KOPT-K1 (cell line): ENCODE results near the gene EPS15.
"Not testable (repeated sequence)": the region's sequence is repeated elsewhere in the genome, so short reads cannot be mapped to it uniquely, and the experiment has no call there.

Experiments
- H3K27ac ChIP-seq: fragments of 200-600 bp; sonication (generic); 2 replicates; pipeline ENCODE4 v1.5.1; 2016; ENCODE audit warnings: antibody characterized with exemption, mild to moderate bottlenecking, low read depth, low read length; ENCODE audit not compliant: poor library complexity, severe bottlenecking
- H3K36me3 ChIP-seq: fragments of 200-600 bp; sonication (generic); 2 replicates; pipeline ENCODE4 v1.5.1; 2017; ENCODE audit warnings: antibody characterized with exemption, mild to moderate bottlenecking, low read length, moderate library complexity; ENCODE audit not compliant: insufficient read depth
- H3K9me3 ChIP-seq: fragments of 200-600 bp; sonication (generic); 2 replicates; pipeline ENCODE4 v1.5.1; 2017; ENCODE audit warnings: antibody characterized with exemption, low read length, mild to moderate bottlenecking; ENCODE audit not compliant: insufficient read depth, poor library complexity, severe bottlenecking

Gene EPS15

DNA sequence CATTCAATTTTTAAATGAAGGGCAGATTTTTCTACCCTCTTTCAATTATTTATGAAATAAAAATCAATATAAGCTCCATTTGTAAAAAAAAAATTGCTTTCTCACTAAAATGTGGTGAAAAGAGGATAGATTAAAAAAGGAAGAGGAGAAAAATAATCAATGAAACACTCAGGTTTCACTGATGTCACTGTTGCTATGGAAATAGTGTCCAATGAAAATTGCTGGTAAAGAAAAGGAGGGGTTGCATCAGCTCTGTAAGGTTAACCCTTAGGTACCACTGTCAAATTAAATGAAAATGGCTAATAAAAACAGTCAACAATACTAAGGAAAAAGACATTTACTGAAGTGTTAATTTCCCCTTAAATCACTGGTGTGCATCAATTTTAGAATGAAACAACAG, 97.1 kb downstream of the EPS15 start:
- peaks cover 32% of the 10 kb centered on the region for H3K36me3 ChIP-seq
- H3K27ac ChIP-seq: no peak overlapping the region
- H3K9me3 ChIP-seq: no peaks in the 10 kb centered on the region

DNA sequence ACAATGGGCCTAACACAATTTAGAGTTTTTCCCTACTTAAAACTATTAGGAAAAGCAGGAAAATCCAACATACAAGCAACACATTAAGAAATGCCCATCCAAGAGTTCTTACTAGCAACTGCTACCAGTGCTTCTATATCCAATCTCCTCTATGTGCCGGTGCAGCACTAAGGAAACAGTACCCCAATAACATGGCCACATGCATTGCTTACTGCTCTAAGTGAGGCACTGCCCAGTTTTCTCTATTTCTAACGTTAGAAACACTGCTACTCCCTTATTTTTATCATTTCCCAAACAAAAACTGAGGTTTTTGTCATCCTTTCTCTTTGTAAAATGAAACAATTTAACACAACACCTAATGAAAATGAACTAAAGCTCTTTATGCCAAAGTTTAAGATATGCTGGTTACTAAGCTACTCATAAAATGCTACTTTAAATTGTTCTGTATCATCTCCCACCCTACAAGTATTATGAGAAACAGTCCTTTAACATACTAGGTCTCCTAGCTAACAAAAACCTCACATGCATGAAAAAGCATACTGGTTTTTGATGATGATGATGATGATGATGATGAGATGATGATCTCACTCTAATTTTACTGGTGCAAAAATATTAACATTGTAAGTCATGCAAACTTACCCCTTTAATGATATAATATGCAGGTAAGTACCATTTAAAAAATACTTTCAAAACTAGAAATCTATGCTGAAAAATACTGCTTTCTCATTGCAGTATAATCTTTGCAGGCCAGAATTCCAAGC, 98.0 kb downstream of the EPS15 start:
- Histone ChIP-seq H3K9me3 (no peaks in the 10 kb centered on the region), H3K27ac (no peak overlapping the region), H3K36me3 (peaks cover 32% of the 10 kb centered on the region)

DNA sequence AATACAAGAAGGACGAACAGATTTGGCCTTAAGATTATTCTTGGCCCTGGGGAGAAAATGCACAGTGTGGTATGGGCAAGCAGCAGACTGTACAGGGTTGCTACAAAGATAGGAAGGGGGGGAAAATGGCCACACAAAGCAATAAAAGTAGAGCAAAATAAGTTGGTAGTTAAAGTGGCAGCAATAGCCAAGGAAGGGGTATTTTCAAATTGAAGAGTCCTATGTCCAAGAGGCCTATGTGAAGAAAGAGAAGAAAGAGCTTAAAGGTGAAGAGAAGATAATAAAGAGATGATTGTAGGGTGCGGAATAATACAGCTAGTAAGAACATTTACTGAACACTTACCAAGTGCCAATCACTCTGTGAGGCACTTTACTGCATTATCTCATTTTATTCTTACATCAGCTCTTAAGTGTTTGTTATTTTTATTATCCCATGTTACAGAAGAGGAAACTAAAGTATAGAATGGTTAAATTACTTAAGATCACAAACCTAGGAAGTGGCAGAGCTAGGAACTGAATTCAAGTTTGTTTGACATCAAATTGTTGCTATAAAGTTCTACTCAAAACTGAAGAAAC, 100.6 kb downstream of the EPS15 start:
- no peak overlapping the region for H3K27ac ChIP-seq
- no peaks in the 10 kb centered on the region for H3K9me3 ChIP-seq
- peaks cover 32% of the 10 kb centered on the region for H3K36me3 ChIP-seq

DNA sequence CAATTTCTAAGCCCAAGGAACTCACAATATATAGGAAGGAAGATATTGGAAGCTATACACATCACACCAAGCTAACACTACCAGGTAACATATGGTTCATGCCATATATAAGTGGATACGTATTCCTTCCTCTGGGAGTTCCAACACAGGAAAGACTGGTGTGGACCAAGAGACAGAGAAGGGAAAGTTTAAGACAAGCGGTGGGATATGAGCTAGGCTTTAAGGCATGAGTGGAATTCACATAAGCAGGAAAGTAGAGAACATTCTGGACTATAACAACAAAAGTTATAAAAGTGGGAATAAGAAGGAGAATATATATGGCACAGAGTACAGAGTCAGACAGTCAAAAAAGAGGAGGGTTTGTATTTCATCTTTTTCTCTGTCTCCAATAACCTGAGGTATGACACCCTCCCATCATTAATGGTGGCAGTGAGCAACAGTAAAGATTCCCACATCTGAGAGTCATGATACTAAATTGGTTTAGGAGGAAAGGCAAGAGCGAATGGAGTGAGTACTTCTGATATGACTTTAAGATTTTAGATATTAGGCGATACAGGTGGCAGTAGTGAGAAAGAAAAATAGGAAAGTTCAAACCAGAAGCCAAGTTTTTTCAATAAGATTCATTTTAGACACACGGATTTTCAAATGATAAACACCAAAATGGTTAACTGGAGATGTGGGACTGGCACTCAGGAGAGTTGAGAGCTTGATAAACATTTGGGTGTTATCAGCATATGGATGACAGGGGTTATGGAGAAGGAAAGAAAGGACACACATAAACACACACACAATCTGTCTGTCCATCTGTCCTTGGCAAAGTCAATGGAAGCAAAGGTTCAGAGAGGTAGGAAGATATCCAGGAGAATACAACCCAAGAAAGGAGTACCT, 101.3 kb downstream of the EPS15 start:
- peaks cover 32% of the 10 kb centered on the region for H3K36me3 ChIP-seq
- H3K27ac ChIP-seq: no peak overlapping the region
- no peaks in the 10 kb centered on the region for H3K9me3 ChIP-seq

DNA sequence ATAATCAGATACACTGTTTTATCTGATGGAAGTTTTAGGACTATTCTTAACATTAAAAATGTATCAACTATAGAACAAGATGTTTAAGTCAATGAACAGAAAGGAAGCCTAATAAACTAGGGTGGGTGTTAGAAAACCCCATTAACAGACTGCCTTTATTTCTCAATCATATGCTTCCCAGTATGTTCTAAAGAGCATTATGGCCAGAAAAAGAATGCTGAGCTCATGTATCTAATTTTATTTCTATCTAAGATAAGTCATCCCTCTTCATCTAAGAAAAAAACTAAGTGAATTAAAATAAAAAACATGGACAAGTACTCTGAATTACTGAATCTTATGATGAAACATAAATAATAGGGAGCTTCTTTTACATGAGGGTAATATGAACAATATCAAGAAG, 102.2 kb downstream of the EPS15 start:
- H3K27ac ChIP-seq: no peak overlapping the region

DNA sequence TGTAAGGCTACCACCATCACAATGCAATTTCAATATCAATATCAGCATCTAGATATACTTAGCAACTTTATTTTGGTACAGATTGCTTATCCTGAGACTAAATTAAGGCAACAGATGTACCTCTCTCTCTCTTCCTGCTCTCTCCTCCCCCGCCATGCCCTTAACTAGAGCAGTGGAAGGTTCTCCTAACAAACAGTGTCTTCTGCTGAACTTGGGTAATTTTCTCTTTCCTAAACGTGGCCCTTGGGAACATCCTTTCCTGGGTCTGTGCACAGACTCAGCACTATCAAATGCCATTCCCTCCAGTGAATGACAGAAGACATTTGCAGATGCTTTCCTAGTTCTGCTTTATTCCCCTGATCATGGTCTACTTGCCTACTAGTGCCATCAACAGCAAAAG, 103.1 kb downstream of the EPS15 start:
- peaks cover 28% of the 10 kb centered on the region for H3K36me3 ChIP-seq
- no peaks in the 10 kb centered on the region for H3K9me3 ChIP-seq
- H3K27ac ChIP-seq: no peak overlapping the region

More for the DNA sequence above, 102.2 kb downstream of the EPS15 start:
- peaks cover 32% of the 10 kb centered on the region for H3K36me3 ChIP-seq
- H3K9me3 ChIP-seq: no peaks in the 10 kb centered on the region

DNA sequence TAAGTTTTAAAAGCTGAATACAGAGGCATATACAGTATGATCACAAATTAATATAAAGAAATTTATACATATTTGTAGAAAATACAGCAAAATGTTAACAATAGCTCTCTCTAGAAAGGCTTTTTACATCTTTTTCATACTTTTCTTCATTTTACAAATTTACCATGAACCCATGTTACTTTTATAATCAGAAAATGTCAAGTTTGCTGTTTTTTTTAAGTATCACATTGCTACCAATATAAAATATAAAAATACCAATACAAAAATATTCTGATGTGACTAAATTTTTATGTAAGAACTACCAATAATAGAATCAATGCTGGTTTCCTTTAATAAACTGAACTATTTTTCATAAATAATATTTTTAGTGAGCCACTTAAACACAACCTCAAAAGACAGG, 104.3 kb downstream of the EPS15 start:
- Histone ChIP-seq H3K9me3 (no peaks in the 10 kb centered on the region), H3K27ac (no peak overlapping the region), H3K36me3 (peaks cover 23% of the 10 kb centered on the region)

DNA sequence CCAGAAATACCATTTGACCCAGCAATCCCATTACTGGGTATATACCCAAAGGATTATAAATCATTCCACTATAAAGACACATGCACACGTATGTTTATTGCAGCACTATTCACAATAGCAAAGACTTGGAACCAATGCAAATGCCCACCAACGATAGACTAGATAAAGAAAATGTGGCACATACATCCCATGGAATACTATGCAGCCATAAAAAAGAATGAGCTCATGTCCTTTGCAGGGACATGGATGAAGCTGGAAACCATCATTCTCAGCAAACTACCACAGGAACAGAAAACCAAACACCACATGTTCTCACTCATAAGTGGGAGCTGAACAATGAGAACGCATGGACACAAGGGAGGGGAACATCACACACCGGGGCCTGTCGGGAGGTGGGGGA, 107.2 kb downstream of the EPS15 start:
- H3K36me3 ChIP-seq: peaks cover 27% of the 10 kb centered on the region
- not testable (repeated sequence) for H3K27ac ChIP-seq, H3K9me3 ChIP-seq

DNA sequence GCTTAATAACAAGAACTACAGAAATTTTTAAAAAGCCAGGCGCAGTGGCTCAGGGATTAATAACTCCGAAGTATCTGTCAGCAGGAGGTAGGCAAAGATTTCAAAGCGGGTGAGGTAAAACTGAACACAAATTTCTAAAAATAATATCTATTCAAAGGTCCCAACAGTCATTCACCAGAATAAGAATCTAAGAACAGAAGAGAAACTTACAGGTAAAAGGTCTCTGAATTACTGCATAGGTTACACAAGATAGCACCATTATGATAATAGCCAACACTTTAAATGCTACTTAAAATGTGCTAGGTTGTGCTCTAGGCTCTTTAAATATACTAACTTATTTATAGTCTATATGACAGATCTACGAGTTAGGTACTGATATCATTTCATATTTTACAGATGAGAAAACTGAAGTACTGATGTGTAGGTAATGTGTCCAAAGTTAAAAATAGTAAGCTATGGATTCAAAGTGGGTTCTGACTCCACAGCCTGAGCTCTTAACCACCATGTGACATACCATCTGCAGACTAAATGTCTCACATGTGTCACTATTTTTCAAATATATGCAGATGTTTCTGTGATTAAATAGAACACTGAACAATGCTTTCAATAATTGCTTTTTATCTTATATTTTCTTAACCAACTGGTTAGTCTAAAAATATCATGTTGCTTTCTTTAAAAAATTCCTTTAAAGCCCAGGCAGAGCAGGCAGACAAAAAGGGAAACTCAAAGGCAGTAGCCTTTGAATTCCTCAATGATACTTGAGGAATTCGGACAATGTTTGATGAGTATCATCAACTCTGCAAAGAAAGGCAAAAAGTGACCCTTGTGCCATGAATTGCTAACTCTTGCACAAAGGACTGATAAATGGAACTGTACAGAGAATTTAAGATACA, 108.3 kb downstream of the EPS15 start:
- Histone ChIP-seq H3K9me3 (no peaks in the 10 kb centered on the region), H3K27ac (no peak overlapping the region), H3K36me3 (peaks cover 36% of the 10 kb centered on the region)

DNA sequence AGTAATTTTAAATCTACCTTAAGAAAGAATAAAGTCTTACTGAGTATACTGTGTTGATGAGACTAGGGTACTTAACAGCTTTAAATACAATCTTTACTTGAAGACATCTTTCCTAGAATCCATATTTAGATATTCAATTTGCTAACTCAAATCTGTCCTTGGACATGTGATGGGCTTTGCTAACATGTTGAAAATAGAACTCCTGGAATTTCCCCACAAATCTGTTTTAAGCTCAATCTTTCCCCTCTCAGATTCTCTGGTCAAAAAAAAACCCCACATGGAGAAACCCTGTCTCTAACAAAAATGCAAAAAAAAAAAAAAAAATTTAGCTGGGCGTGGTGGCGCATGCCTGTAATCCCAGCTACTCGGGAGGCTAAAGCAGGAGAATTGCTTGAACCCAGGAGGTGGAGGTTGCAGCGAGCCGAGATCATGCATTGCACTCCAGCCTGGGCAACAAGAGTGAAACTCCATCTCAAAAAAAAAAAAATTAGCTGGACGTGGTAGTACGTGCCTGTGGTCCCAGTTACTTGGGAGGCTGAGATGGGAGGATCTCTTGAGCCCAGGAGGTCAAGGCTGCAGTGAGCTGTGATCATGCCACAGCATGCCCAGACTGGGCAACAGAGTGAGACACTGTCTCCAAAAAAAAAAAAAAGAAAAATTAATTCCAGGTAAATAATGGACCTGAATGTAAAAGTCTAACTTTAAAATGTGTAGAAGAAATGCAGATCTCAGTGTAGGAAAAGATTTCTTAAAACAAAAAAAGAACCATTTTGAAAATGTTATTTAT, 109.1 kb downstream of the EPS15 start:
- H3K9me3 ChIP-seq, H3K27ac ChIP-seq: not testable (repeated sequence)
- peaks cover 44% of the 10 kb centered on the region for H3K36me3 ChIP-seq

DNA sequence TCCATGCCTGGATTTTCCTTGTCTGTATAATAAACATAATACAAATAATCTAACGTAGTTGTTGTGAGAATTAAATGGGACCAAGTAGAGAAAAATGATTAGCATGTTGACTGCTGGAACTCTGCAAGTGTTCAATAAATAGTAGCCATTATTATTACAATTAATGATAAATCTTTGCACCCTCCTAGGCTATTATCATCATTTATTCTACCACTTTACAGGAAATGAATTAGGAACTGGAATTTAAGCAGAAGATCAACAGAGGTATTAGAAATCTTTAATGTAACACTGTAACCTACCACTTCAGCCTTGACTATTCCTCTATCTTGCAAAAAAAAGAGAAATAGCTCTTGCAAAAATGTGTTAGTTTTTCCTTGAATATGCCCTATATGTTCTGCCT, 126.8 kb downstream of the EPS15 start:
- H3K27ac ChIP-seq: no peak overlapping the region
- H3K36me3 ChIP-seq: peaks cover 21% of the 10 kb centered on the region
- H3K9me3 ChIP-seq: no peaks in the 10 kb centered on the region

DNA sequence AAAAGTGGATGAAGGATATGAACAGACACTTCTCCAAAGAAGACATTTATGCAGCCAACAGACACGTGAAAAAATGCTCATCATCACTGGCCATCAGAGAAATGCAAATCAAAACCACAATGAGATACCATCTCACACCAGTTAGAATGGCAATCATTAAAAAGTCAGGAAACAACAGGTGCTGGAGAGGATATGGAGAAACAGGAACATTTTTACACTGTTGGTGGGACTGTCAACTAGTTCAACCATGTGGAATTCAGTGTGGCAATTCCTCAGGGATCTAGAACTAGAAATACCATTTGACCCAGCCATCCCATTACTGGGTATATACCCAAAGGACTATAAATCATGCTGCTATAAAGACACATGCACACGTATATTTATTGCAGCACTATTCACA, 128.4 kb downstream of the EPS15 start:
- H3K9me3 ChIP-seq, H3K36me3 ChIP-seq, H3K27ac ChIP-seq: not testable (repeated sequence)

DNA sequence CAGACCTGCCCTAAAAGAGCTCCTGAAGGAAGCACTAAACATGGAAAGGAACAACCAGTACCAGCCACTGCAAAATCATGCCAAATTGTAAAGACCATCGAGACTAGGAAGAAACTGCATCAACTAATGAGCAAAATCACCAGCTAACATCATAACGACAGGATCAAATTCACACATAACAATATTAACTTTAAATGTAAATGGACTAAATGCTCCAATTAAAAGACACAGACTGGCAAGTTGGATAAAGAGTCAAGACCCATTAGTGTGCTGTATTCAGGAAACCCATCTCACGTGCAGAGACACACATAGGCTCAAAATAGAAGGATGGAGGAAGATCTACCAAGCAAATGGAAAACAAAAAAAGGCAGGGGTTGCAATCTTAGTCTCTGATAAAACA, 131.8 kb downstream of the EPS15 start:
- not testable (repeated sequence) for H3K27ac ChIP-seq
- H3K36me3 ChIP-seq: peaks cover 30% of the 10 kb centered on the region; the same call in 1 of the 2 replicates
- H3K9me3 ChIP-seq: peaks cover 33% of the 10 kb centered on the region

DNA sequence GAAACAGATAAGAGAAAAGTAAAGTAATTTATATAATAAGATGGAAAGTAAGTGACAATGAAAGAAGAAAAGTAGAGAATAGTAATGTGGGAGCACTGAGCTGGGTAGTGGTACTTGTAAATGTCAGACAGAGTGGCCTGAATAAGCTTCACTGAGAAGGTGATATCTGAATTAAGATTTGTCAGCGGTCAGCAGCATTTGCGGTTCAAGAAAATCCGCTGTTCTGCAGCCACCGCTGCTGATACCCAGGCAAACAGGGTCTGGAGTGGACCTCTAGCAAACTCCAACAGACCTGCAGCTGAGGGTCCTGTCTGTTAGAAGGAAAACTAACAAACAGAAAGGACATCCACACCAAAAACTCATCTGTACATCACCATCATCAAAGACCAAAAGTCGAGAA, 132.8 kb downstream of the EPS15 start:
- H3K27ac ChIP-seq: not testable (repeated sequence)
- H3K36me3 ChIP-seq: peaks cover 29% of the 10 kb centered on the region; the same call in 1 of the 2 replicates
- peaks cover 33% of the 10 kb centered on the region for H3K9me3 ChIP-seq
